ENCODE data around the gene ASCL5.

The ASCL5 gene

GRCh38 chr1:201140941-201141260, 13.9 kb upstream of the ASCL5 start:
- Histone ChIP-seq H3K4me3 (ENCODE audit: low read depth, low read length) (no peak overlapping the region), H3K27me3 (ENCODE audit: control insufficient read depth, insufficient read depth, low read length) (no peaks in the 10 kb centered on the region), H3K9ac (ENCODE audit: low read length) (no peak overlapping the region), H3K4me1 (ENCODE audit: control insufficient read depth, insufficient read depth, low read length) (no peaks in the 10 kb centered on the region), H3K36me3 (ENCODE audit: control insufficient read depth, insufficient read depth, low read length) (peaks cover 98% of the 10 kb centered on the region), H3K27ac (ENCODE audit: low read depth, low read length) (no peak overlapping the region), H3K9me3 (ENCODE audit: control insufficient read depth, insufficient read depth, low read depth, low read length) (no peaks in the 10 kb centered on the region)

GRCh38 chr1:201140235-201140940, 13.4 kb upstream of the ASCL5 start:
- H3K9me3 ChIP-seq (ENCODE audit: control insufficient read depth, insufficient read depth, low read depth, low read length), result no peaks in the 10 kb centered on the region
- no peaks in the 10 kb centered on the region for H3K4me1 ChIP-seq (ENCODE audit: control insufficient read depth, insufficient read depth, low read length)
- no peak overlapping the region for H3K27ac ChIP-seq (ENCODE audit: low read depth, low read length)
- H3K4me3 ChIP-seq (ENCODE audit: low read depth, low read length), result no peak overlapping the region
- no peaks in the 10 kb centered on the region for H3K27me3 ChIP-seq (ENCODE audit: control insufficient read depth, insufficient read depth, low read length)
- peaks cover 98% of the 10 kb centered on the region for H3K36me3 ChIP-seq (ENCODE audit: control insufficient read depth, insufficient read depth, low read length)
- no peak overlapping the region for H3K9ac ChIP-seq (ENCODE audit: low read length)

- H3K36me3 ChIP-seq (ENCODE audit: control insufficient read depth, insufficient read depth, low read length), result peaks cover 98% of the 10 kb centered on the region
- H3K27ac ChIP-seq (ENCODE audit: low read depth, low read length), result no peak overlapping the region
- H3K9ac ChIP-seq (ENCODE audit: low read length), result no peak overlapping the region
- H3K27me3 ChIP-seq (ENCODE audit: control insufficient read depth, insufficient read depth, low read length), result no peaks in the 10 kb centered on the region
- H3K4me1 ChIP-seq (ENCODE audit: control insufficient read depth, insufficient read depth, low read length), result no peaks in the 10 kb centered on the region
- H3K9me3 ChIP-seq (ENCODE audit: control insufficient read depth, insufficient read depth, low read depth, low read length), result no peaks in the 10 kb centered on the region
- H3K4me3 ChIP-seq (ENCODE audit: low read depth, low read length), result no peak overlapping the region
Observed at GRCh38 chr1:201139756-201140155, 12.8 kb upstream of the ASCL5 start.

- Histone ChIP-seq H3K4me1 (ENCODE audit: control insufficient read depth, insufficient read depth, low read length) (no peaks in the 10 kb centered on the region), H3K4me3 (ENCODE audit: low read depth, low read length) (no peak overlapping the region), H3K27ac (ENCODE audit: low read depth, low read length) (no peak overlapping the region), H3K9me3 (ENCODE audit: control insufficient read depth, insufficient read depth, low read depth, low read length) (no peaks in the 10 kb centered on the region), H3K27me3 (ENCODE audit: control insufficient read depth, insufficient read depth, low read length) (no peaks in the 10 kb centered on the region), H3K36me3 (ENCODE audit: control insufficient read depth, insufficient read depth, low read length) (peaks cover 98% of the 10 kb centered on the region), H3K9ac (ENCODE audit: low read length) (no peak overlapping the region)
Observed at GRCh38 chr1:201139306-201139705, 12.3 kb upstream of the ASCL5 start.

- Histone ChIP-seq H3K27me3 (ENCODE audit: control insufficient read depth, insufficient read depth, low read length) (no peaks in the 10 kb centered on the region), H3K4me3 (ENCODE audit: low read depth, low read length) (no peak overlapping the region), H3K36me3 (ENCODE audit: control insufficient read depth, insufficient read depth, low read length) (peaks cover 94% of the 10 kb centered on the region), H3K27ac (ENCODE audit: low read depth, low read length) (no peak overlapping the region), H3K9ac (ENCODE audit: low read length) (no peak overlapping the region), H3K9me3 (ENCODE audit: control insufficient read depth, insufficient read depth, low read depth, low read length) (no peaks in the 10 kb centered on the region), H3K4me1 (ENCODE audit: control insufficient read depth, insufficient read depth, low read length) (no peaks in the 10 kb centered on the region)
Observed at GRCh38 chr1:201138311-201138840, 11.4 kb upstream of the ASCL5 start.

GRCh38 chr1:201137579-201138310, 10.8 kb upstream of the ASCL5 start:
- H3K36me3 ChIP-seq (ENCODE audit: control insufficient read depth, insufficient read depth, low read length), result peaks cover 92% of the 10 kb centered on the region
- no peak overlapping the region for H3K9ac ChIP-seq (ENCODE audit: low read length)
- no peaks in the 10 kb centered on the region for H3K27me3 ChIP-seq (ENCODE audit: control insufficient read depth, insufficient read depth, low read length)
- no peaks in the 10 kb centered on the region for H3K4me1 ChIP-seq (ENCODE audit: control insufficient read depth, insufficient read depth, low read length)
- no peak overlapping the region for H3K27ac ChIP-seq (ENCODE audit: low read depth, low read length)
- H3K4me3 ChIP-seq (ENCODE audit: low read depth, low read length), result no peak overlapping the region
- no peaks in the 10 kb centered on the region for H3K9me3 ChIP-seq (ENCODE audit: control insufficient read depth, insufficient read depth, low read depth, low read length)

- Histone ChIP-seq H3K36me3 (ENCODE audit: control insufficient read depth, insufficient read depth, low read length) (peaks cover 86% of the 10 kb centered on the region), H3K4me1 (ENCODE audit: control insufficient read depth, insufficient read depth, low read length) (no peaks in the 10 kb centered on the region), H3K27me3 (ENCODE audit: control insufficient read depth, insufficient read depth, low read length) (no peaks in the 10 kb centered on the region), H3K9ac (ENCODE audit: low read length) (no peak overlapping the region), H3K4me3 (ENCODE audit: low read depth, low read length) (no peak overlapping the region), H3K9me3 (ENCODE audit: control insufficient read depth, insufficient read depth, low read depth, low read length) (no peaks in the 10 kb centered on the region), H3K27ac (ENCODE audit: low read depth, low read length) (no peak overlapping the region)
Observed at GRCh38 chr1:201137024-201137392, 10.0 kb upstream of the ASCL5 start.

- peaks cover 81% of the 10 kb centered on the region for H3K36me3 ChIP-seq (ENCODE audit: control insufficient read depth, insufficient read depth, low read length)
- H3K27me3 ChIP-seq (ENCODE audit: control insufficient read depth, insufficient read depth, low read length), result no peaks in the 10 kb centered on the region
- H3K27ac ChIP-seq (ENCODE audit: low read depth, low read length), result no peak overlapping the region
- H3K4me1 ChIP-seq (ENCODE audit: control insufficient read depth, insufficient read depth, low read length), result no peaks in the 10 kb centered on the region
- no peaks in the 10 kb centered on the region for H3K9me3 ChIP-seq (ENCODE audit: control insufficient read depth, insufficient read depth, low read depth, low read length)
- H3K9ac ChIP-seq (ENCODE audit: low read length), result no peak overlapping the region
- no peak overlapping the region for H3K4me3 ChIP-seq (ENCODE audit: low read depth, low read length)
Observed at GRCh38 chr1:201136355-201137023, 9.5 kb upstream of the ASCL5 start.

GRCh38 chr1:201134405-201134804, 7.4 kb upstream of the ASCL5 start:
- Histone ChIP-seq H3K27me3 (ENCODE audit: control insufficient read depth, insufficient read depth, low read length) (no peaks in the 10 kb centered on the region), H3K4me3 (ENCODE audit: low read depth, low read length) (no peak overlapping the region), H3K27ac (ENCODE audit: low read depth, low read length) (no peak overlapping the region), H3K36me3 (ENCODE audit: control insufficient read depth, insufficient read depth, low read length) (peaks cover 60% of the 10 kb centered on the region), H3K9ac (ENCODE audit: low read length) (no peak overlapping the region), H3K4me1 (ENCODE audit: control insufficient read depth, insufficient read depth, low read length) (no peaks in the 10 kb centered on the region), H3K9me3 (ENCODE audit: control insufficient read depth, insufficient read depth, low read depth, low read length) (no peaks in the 10 kb centered on the region; the same call in 1 of the 2 replicates)

GRCh38 chr1:201131398-201131797, 4.4 kb upstream of the ASCL5 start:
- no peak overlapping the region for H3K27ac ChIP-seq (ENCODE audit: low read depth, low read length)
- H3K4me3 ChIP-seq (ENCODE audit: low read depth, low read length), result no peak overlapping the region
- peaks cover 14% of the 10 kb centered on the region for H3K4me1 ChIP-seq (ENCODE audit: control insufficient read depth, insufficient read depth, low read length)
- H3K36me3 ChIP-seq (ENCODE audit: control insufficient read depth, insufficient read depth, low read length), result peaks cover 32% of the 10 kb centered on the region
- H3K9me3 ChIP-seq (ENCODE audit: control insufficient read depth, insufficient read depth, low read depth, low read length), result no peaks in the 10 kb centered on the region; the same call in 1 of the 2 replicates
- no peak overlapping the region for H3K9ac ChIP-seq (ENCODE audit: low read length)
- H3K27me3 ChIP-seq (ENCODE audit: control insufficient read depth, insufficient read depth, low read length), result no peaks in the 10 kb centered on the region

- Histone ChIP-seq H3K9ac (ENCODE audit: low read length) (no peak overlapping the region), H3K4me3 (ENCODE audit: low read depth, low read length) (no peak overlapping the region), H3K36me3 (ENCODE audit: control insufficient read depth, insufficient read depth, low read length) (peaks cover 8% of the 10 kb centered on the region), H3K27me3 (ENCODE audit: control insufficient read depth, insufficient read depth, low read length) (peaks cover 5% of the 10 kb centered on the region; the same call in 1 of the 2 replicates), H3K4me1 (ENCODE audit: control insufficient read depth, insufficient read depth, low read length) (peaks cover 14% of the 10 kb centered on the region), H3K27ac (ENCODE audit: low read depth, low read length) (no peak overlapping the region), H3K9me3 (ENCODE audit: control insufficient read depth, insufficient read depth, low read depth, low read length) (no peaks in the 10 kb centered on the region; the same call in 1 of the 2 replicates)
Observed at GRCh38 chr1:201128962-201129361, 2.0 kb upstream of the ASCL5 start.
